GM10248 (cell line): ENCODE data around the gene TBC1D9.

ENCODE experiments used
- CTCF ChIA-PET: fragments of 300-600 bp; sonication (Branson Sonifier 250); formaldehyde crosslinking; extraction: SDS; loops from one replicate; lab custom pipeline; 2021; ENCODE audit warnings: antibody characterized with exemption; lab: Yijun Ruan, JAX
- POLR2A ChIA-PET: fragments of 350-650 bp; sonication (Branson Sonifier 250); formaldehyde crosslinking; extraction: SDS; loops from one replicate; lab custom pipeline; 2020; ENCODE audit warnings: antibody characterized with exemption; lab: Yijun Ruan, JAX
- DNase-seq: peaks from one replicate; pipeline ENCODE4 v3.0.0; 2012; ENCODE audit errors: extremely low spot score
- TF ChIP-seq, protein P1 (sequence below): IDR thresholded peaks from 2 replicates; pipeline ENCODE4 v1.5.1; 2012; ENCODE audit warnings: mild to moderate bottlenecking, low read depth; ENCODE audit errors: extremely low read depth, missing control alignments, control extremely low read depth

The TBC1D9 gene

GRCh38 chr4:140776556-140776955 is 20.4 kb upstream of the TBC1D9 start:
- CTCF ChIA-PET = interaction anchor here (1.1 kb wide), 1 partner anchor 74 kb away, joined by 3 read pairs; no protein-coding TSS in a partner anchor
- POLR2A ChIA-PET = no interaction called here
- DNase-seq = no peak
- TF ChIP-seq, protein P1, sequence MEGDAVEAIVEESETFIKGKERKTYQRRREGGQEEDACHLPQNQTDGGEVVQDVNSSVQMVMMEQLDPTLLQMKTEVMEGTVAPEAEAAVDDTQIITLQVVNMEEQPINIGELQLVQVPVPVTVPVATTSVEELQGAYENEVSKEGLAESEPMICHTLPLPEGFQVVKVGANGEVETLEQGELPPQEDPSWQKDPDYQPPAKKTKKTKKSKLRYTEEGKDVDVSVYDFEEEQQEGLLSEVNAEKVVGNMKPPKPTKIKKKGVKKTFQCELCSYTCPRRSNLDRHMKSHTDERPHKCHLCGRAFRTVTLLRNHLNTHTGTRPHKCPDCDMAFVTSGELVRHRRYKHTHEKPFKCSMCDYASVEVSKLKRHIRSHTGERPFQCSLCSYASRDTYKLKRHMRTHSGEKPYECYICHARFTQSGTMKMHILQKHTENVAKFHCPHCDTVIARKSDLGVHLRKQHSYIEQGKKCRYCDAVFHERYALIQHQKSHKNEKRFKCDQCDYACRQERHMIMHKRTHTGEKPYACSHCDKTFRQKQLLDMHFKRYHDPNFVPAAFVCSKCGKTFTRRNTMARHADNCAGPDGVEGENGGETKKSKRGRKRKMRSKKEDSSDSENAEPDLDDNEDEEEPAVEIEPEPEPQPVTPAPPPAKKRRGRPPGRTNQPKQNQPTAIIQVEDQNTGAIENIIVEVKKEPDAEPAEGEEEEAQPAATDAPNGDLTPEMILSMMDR = no peak

GRCh38 chr4:140774956-140775355 is 18.8 kb upstream of the TBC1D9 start:
- CTCF ChIA-PET = interaction anchor here (1.6 kb wide), 2 partner anchors 11 to 39 kb away, joined by 3 to 4 read pairs; no protein-coding TSS in a partner anchor
- TF ChIP-seq, protein P1 = no peak
- DNase-seq = no peak
- POLR2A ChIA-PET = no interaction called here

- ChIA-PET POLR2A (no interaction called here), CTCF (interaction anchor here (1.6 kb wide), 1 partner anchor 10 kb away, joined by 3 read pairs; no protein-coding TSS in a partner anchor)
- TF ChIP-seq, protein P1 = no peak
- no peak for DNase-seq
Observed at GRCh38 chr4:140774510-140774909, 18.3 kb upstream of the TBC1D9 start.

- POLR2A ChIA-PET = no interaction called here
- CTCF ChIA-PET = no interaction called here
- TF ChIP-seq, protein P1 = no peak
- DNase-seq = no peak
Observed at GRCh38 chr4:140769209-140769608, 13.0 kb upstream of the TBC1D9 start.

DNA sequence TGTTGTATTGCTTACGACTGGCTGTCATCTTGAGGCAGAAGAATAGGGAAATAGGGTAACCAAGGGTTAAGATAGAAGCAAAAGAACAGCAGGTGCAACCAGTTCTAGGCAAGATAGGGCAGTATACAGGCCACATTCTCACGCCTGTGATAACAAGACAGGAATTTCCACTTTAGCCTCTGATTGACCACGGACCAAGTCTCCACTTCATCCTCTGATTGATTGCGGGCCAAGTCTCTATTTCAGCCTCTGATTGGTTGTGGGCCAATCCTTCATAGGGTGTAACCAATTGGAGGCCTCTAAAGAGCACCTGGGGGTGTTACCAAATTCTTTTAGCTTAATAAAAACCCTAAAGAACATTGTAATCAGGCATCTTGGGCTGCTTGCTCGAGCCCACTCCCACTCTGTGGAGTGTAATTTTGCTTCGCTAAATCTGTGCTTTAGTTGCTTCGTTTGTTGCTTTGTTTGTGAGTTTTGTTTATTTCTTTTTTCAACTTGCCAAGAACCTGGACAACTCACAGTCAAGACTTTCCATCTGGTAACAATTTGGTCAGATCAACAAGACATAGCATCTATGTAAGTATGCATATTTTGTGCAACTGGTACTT is 8.7 kb upstream of the TBC1D9 start:
- ChIA-PET CTCF (interaction anchor here (1.0 to 1.4 kb wide), 2 partner anchors 10 to 45 kb away, joined by 3 to 4 read pairs; no protein-coding TSS in a partner anchor), POLR2A (interaction anchor here (0.6 kb wide), 1 partner anchor 1330 kb away, joined by 3 read pairs; no protein-coding TSS in a partner anchor)
- TF ChIP-seq, protein P1 = no peak
- no peak for DNase-seq

DNA sequence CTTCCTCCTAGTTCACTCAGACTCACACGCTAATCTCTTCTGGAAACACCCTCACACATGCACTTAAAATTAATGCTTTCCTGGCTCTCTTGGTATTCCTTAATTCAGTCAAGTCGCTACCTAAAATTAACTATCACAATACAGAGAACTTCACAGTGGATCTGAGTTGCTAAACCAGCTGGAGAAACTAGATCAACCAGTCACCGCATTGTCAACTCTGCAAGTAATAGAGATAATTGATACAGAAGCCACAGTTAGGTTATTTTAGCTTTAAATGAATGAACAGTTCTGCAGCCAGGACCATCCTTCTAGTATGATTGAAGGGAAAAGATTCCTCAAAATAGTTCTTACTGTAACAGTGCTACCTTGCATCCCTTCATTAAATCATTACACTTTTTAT is 6.0 kb upstream of the TBC1D9 start:
- ChIA-PET CTCF (interaction anchor here (1.5 kb wide), 1 partner anchor 9 kb away, joined by 4 read pairs; no protein-coding TSS in a partner anchor), POLR2A (no interaction called here)
- TF ChIP-seq, protein P1 = no peak
- DNase-seq = no peak
